ENCODE data around the gene OR10G3.
"Not testable (repeated sequence)": the region's sequence is repeated elsewhere in the genome, so short reads cannot be mapped to it uniquely, and the experiment has no call there.

Gene OR10G3

GRCh38 chr14:21579976-21580375 is at the start of gene OR10G3:
OR10G3 (minus strand) TSS chr14:21580076; CDS start chr14:21570744, 9,332 bp downstream.
- no peak for DNase-seq (ENCODE audit: low read depth)

GRCh38 chr14:21626491-21627230 is 46.8 kb upstream of the OR10G3 start:
- no peak for DNase-seq (ENCODE audit: low read depth)

- no peak for DNase-seq (ENCODE audit: low read depth)
Observed at GRCh38 chr14:21617614-21618013, 37.7 kb upstream of the OR10G3 start.

DNA sequence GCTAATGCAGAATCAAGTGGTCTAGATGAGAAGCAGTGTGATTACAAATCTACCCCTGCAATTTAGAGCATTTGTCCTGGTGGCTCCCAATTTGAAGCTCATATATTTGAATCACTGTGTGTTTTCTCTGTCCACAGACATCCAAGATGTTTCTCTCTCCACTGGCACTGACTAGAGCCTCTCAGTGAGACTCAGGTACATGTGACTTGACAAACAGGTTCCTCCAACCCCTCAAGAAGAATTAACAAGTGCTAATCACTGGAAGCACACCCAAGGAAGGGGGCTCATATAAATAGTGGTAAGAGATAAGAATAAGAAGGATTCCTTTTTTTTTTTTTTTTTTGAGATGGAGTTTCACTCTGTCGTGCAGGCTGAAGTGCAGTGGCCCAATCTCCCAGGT is 34.4 kb upstream of the OR10G3 start:
- no peak for DNase-seq (ENCODE audit: low read depth)

DNA sequence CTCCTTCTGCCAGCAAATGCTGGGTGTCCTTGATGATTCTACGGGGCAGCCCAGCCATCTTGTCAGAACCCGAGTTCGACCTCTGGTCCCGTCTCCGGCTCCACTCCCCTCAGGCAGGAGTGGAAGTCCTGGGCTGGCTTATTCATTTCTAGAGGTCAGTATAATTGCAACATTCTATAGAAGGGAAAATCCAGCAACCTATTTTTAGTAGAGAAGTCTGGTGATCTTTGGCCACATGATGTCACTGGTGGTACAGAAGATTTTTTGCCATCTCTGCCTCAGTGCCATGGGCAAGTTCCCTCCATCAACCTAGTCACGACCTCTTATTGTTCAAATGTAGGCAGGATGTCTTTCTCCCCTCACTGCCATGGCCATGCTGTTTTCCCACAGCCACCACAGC is 32.4 kb upstream of the OR10G3 start:
- DNase-seq (ENCODE audit: low read depth) = no peak

- not testable (repeated sequence) for DNase-seq (ENCODE audit: low read depth)
Observed at GRCh38 chr14:21602181-21602580, 22.3 kb upstream of the OR10G3 start.

DNA sequence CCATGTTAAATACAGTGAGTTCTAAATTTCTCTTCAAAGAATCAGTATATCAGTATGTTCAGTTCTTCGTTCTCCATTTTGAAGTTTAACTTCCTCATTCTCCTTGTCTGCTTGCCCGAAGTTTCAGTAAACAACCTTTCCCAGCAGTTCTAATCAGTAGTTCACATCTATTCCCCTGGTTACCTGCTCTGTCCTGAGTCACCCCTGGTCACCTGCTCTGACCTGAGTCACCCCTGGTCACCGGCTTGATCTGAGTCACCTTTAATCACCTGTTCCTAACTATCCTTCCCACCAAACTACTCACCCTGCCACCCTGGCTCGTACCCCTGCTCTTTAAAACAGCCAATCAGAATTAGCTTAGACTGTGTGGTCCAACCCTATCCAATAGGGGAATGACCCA is 9.4 kb upstream of the OR10G3 start:
- DNase-seq (ENCODE audit: low read depth) = no peak

GRCh38 chr14:21575661-21576060 is 4.2 kb downstream of the OR10G3 start:
- DNase-seq (ENCODE audit: low read depth) = no peak

DNA sequence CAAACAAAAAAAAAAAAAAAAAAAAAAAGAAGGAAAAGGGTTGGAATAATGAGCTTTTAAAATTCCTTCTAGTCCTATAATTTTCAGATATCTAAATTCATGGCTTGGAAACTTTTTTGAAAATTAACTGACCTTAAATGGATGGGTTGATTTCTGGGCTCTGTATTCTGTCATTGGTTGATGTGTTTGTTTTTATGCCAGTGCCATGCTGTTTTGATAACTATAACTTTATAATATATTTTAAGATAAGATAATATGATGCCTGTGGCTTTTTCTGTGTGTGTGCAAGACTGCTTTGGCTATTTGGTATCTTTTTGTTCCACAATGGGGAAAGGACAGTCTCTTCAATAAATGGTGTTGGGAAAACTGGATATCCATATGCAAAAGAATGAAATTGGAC is 7.3 kb downstream of the OR10G3 start:
- DNase-seq (ENCODE audit: low read depth) = no peak

DNA sequence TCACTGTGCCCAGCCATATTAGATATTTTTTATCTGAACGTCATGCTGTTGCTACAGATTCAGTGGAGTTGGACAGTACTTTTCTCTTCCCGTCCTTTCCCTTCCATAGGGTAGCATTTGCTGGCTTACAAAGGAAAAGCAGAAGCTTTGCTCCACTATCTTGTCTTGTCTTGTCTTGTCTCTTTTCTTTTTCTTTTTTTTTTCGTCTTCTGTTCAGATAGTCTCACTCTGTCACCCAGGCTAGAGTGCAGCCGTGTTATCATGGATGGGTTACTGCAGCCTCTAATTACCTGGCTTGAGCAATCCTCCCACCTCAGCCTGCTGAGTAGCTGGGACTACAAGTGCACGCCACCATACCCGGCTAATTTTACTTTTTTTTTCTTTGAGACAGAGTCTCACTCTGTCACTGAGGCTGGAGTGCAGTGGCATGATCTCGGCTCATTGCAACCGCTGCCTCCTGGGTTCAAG is 21.1 kb downstream of the OR10G3 start:
- DNase-seq (ENCODE audit: low read depth) = no peak

DNA sequence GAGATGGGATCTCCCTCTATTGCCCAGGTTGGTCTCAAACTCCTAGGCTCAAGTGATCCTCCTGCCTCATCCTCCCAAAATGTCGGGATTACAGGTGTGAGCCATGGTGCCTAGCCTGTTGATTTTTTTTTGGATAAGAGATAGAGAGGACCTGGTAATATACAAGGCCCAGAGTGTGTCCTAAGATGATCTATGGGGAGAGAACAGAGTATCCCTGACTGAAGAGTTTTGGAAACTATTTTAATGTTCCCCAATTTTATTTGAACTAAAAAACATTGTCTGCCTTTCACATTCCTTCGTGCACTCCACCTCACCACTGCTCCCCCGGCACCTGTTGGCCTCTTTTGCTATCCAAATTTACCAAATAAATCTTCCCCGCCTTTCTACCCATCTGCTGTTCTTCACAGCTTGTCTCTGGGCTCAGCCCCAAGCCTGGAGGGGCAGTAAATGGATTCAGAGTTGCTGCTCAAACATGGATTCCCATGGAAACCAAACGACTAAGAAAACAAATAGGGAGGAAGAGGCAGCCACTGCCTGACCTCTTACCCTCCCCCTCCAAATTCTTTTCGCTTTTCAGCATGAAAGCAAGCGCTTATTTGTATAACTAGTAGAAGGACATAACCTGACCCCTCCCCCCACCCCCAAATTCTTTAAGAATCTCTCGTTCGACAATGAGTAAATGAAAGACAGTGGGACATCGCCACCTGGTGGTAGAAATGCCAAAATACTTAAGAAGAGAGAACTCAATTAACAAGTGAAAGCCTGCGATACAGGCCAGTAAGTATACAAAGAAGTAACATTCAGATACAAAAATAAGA is 22.6 kb downstream of the OR10G3 start:
- peak; percentile 37 for DNase-seq (ENCODE audit: low read depth)

DNA sequence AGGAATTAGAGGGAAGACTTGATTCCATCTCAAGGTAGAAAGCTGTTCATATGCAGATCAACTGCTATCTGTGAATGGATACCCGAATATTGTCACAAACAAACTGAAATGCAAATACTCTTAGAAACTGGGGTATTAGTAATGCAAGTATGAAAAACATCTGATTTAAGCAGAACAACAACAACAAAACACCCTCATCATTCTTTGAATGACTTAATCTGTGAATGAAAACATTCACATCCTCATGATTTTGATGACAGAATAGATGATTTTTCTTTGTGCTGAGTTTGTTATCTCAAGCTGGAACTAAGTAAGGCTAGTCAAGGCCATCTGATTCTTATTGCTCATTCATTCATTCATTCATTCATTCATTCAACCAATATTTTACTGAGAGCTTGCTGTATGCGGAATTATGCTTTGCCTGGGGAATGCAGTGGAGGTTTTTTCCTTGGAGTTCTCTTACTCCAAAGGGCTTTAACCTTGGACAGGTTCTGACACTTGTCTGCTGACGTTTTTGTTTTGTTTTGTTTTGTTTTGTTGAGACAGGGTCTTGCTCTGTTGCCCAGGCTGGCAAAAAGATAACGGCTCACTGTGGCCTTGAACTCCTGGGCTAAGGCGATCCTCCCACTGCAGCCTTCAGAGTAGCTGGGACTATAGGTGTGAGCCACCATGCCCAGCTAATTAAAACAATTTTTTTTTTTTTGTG is 23.3 kb downstream of the OR10G3 start:
- no peak for DNase-seq (ENCODE audit: low read depth)

GRCh38 chr14:21553266-21553665 is 26.6 kb downstream of the OR10G3 start:
- no peak for DNase-seq (ENCODE audit: low read depth)

- DNase-seq (ENCODE audit: low read depth) = not testable (repeated sequence)
Observed at GRCh38 chr14:21544588-21544987, 35.3 kb downstream of the OR10G3 start.

DNA sequence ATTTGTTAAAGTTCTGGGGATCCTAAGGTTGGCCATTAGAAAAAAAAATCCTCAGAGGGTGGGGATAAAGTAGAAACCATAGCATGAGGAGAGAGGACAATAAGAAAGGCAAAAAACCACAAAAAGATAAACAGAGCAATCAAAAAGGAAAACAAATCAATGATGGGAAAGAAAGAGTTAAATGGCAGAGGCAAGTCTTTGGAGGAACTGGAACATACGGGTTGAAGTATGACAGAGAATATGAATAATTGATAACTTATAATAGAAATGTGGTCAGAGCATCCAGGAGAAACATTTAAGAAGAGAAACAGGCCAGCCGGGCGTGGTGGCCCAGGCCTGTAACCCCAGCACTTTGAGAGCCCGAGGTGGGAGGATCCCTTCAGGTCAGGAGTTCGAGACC is 35.9 kb downstream of the OR10G3 start:
- no peak for DNase-seq (ENCODE audit: low read depth)

DNA sequence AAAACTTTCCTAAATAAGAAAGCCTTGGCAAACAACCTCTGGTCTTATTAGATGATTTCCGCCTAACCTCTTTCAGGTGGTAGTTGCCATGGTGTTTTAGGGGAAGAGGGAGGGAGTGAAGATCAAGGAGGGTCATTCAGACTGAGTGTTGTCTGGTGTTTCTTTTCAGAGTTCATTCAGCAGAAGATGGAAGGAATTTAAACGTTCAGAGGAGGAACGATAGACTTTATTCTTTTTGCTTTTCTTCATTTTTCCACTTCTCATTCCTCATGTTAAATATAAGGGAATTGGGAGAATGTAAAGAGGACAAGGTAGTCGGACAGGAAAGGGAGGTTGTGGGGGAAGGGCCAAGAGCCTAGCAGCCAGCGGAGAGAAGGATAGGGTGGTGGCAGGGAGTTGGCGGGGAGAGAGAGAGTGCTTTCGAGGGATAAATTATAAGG is 36.3 kb downstream of the OR10G3 start:
- no peak for DNase-seq (ENCODE audit: low read depth)

- no peak for DNase-seq (ENCODE audit: low read depth)
Observed at GRCh38 chr14:21541413-21542074, 38.3 kb downstream of the OR10G3 start.

- DNase-seq (ENCODE audit: low read depth) = no peak
Observed at GRCh38 chr14:21539189-21539940, 40.5 kb downstream of the OR10G3 start.

GRCh38 chr14:21537090-21537424 is 42.8 kb downstream of the OR10G3 start:
- DNase-seq (ENCODE audit: low read depth) = no peak

DNA sequence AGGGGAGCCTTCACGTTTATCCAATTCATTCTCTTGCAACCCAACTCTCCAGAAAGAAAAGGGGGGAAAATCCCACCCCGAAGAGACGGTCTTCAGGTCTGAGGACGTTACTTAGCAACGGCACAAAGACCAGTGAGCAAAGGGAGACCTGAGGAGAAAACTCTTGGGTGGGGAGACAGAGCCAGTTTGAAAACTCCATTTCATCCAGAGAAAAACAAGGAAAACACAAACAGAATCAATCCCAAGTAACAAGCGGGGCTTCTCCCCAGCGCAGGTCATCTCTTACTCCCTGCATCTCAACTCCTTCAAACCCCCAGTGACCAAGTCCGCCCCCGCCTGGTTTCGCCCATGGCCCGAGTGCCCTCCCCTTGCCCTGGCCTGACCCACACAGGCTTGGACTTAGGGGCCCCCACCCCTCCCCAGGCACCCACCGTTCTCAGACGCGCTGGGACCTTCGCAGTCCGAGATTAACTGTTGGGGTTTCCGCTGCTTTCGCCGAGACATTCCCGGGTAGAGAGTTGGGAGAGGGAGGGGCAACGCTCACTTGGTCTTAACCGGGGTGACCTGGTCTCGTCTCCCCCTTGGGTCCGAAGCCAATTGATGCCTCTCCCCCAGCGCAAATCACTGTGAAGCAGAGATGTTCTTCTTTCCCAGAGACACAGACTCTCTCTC is 43.3 kb downstream of the OR10G3 start:
- DNase-seq (ENCODE audit: low read depth) = no peak

Data from GM04503 (cell line).